EL (cell line): ENCODE data around the gene HLA-E.
"Not testable (repeated sequence)": the region's sequence is repeated elsewhere in the genome, so short reads cannot be mapped to it uniquely, and the experiment has no call there.

Source experiments
- DNase-seq: peaks from one replicate; pipeline ENCODE4 v3.0.0-alpha.2; 2016

HLA-E gene

GRCh38 chr6:30508890-30509736 lies 19.8 kb downstream of the HLA-E start:
- peak; percentile 53 for DNase-seq

- DNase-seq = no peak
These were observed 21.3 kb downstream of the HLA-E start for GRCh38 chr6:30510419-30511168.

GRCh38 chr6:30511169-30511546 lies 21.8 kb downstream of the HLA-E start:
- no peak for DNase-seq

GRCh38 chr6:30513451-30513850 lies 24.1 kb downstream of the HLA-E start:
- DNase-seq = no peak

GRCh38 chr6:30515106-30515505 lies 25.8 kb downstream of the HLA-E start:
- no peak for DNase-seq

GRCh38 chr6:30515944-30516753 lies 26.8 kb downstream of the HLA-E start:
- DNase-seq = peak; percentile 94

- not testable (repeated sequence) for DNase-seq
These were observed 27.4 kb downstream of the HLA-E start for GRCh38 chr6:30516754-30517076.

GRCh38 chr6:30517767-30518504 lies 28.6 kb downstream of the HLA-E start:
- DNase-seq = not testable (repeated sequence)

GRCh38 chr6:30518505-30519145 lies 29.3 kb downstream of the HLA-E start:
- DNase-seq = not testable (repeated sequence)

GRCh38 chr6:30520522-30520921 lies 31.2 kb downstream of the HLA-E start:
- no peak for DNase-seq

GRCh38 chr6:30521082-30521481 lies 31.8 kb downstream of the HLA-E start:
- peak; percentile 74 for DNase-seq

- DNase-seq = peak; percentile 32
These were observed 32.6 kb downstream of the HLA-E start for GRCh38 chr6:30521952-30522351.

GRCh38 chr6:30526444-30526843 lies 37.1 kb downstream of the HLA-E start:
- DNase-seq = not testable (repeated sequence)

- DNase-seq = not testable (repeated sequence)
These were observed 40.1 kb downstream of the HLA-E start for GRCh38 chr6:30529349-30529875.

GRCh38 chr6:30530014-30530413 lies 40.7 kb downstream of the HLA-E start:
- no peak for DNase-seq

- no peak for DNase-seq
These were observed 44.4 kb downstream of the HLA-E start for GRCh38 chr6:30533460-30534294.

- no peak for DNase-seq
These were observed 48.6 kb downstream of the HLA-E start for GRCh38 chr6:30537931-30538330.

GRCh38 chr6:30541515-30542403 lies 52.5 kb downstream of the HLA-E start:
- DNase-seq = peak; percentile 78

- no peak for DNase-seq
These were observed 53.1 kb downstream of the HLA-E start for GRCh38 chr6:30542404-30542725.

GRCh38 chr6:30542915-30543314 lies 53.6 kb downstream of the HLA-E start:
- no peak for DNase-seq
